Measurements from ENCODE around the gene MIOX.

The MIOX gene

DNA sequence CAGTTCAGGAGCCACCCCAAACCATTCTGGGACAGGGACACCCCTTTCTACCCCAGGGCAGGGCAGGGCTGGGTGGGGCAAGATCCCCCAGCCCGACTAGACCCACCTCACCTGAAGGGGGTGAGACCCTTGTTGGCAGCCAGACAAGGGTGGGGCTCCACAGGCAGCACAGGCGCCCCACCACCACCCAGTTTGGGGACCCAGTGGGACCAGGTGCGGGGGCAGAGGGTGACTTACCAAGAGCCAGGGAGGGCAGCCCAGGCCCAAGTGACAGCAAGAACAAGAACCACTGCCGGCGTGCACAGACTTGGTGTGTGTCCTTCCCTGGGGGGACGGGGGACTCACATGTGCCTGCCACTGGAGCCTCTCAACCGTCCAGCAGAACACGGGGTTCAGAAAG is 3.1 kb upstream of the MIOX start:
- H3K27me3 Mint-ChIP-seq (ENCODE audit: low read depth, poor library complexity) = peaks cover 35% of the 10 kb centered on the region
- no peak for TF ChIP-seq CTCF (IDR thresholded peaks at IDR 0.05)
- H3K9me3 Mint-ChIP-seq = peaks cover 8% of the 10 kb centered on the region
- no peak overlapping the region for H3K27ac Mint-ChIP-seq
- no peak overlapping the region for H3K4me3 Mint-ChIP-seq
- no peaks in the 10 kb centered on the region for H3K36me3 Mint-ChIP-seq (ENCODE audit: low read depth)
- peaks cover 34% of the 10 kb centered on the region for H3K4me1 Mint-ChIP-seq
- DNase-seq = no peak

DNA sequence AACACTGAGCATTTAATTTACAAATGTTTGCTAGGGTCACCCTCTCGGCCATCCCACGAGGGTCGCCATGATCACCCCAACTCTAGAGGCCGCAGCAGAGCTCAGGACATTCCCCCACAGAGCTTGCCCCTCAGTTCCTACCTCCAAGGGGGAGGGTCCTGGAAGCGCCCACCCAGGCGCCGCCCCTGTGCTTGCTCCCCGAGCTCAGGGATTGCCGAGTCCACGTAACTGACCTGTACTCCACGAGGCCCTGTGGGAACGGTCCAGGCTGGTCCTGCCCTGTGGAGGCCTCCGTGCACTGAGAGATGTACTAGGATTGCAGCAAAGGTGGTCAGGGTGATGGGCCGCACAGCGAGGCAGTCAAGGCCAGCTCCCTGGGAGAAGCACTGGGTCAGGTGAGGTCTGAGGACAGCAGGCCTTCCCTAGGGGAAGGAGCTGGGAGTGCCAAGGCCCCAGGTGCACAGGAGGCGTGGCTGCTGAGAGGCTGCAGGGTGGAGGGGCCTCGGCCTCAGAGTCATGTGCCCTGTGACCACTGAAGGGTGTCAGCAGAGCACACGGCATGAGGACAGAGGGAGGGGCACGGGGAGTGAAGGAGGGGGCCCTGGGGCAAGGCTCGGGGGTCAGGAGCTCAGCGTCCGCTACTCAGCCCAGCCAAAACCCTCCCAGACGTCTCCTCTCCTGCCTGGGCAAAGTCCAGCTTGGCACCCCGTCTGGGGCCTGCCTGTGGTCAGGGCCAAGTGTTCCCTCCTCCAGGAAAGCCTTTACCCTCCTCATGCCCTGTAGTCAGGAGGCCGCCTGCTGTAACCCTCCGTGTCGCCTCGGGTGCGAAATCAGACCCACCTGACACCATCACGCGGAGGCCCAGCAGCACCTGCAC is 2.4 kb upstream of the MIOX start:
- Mint-ChIP-seq H3K27me3 (ENCODE audit: low read depth, poor library complexity) (peaks cover 28% of the 10 kb centered on the region), H3K27ac (no peak overlapping the region), H3K4me1 (peaks cover 34% of the 10 kb centered on the region), H3K4me3 (no peak overlapping the region), H3K36me3 (ENCODE audit: low read depth) (no peaks in the 10 kb centered on the region), H3K9me3 (peaks cover 8% of the 10 kb centered on the region)
- TF ChIP-seq CTCF (IDR thresholded peaks at IDR 0.05) = no peak
- DNase-seq = no peak

DNA sequence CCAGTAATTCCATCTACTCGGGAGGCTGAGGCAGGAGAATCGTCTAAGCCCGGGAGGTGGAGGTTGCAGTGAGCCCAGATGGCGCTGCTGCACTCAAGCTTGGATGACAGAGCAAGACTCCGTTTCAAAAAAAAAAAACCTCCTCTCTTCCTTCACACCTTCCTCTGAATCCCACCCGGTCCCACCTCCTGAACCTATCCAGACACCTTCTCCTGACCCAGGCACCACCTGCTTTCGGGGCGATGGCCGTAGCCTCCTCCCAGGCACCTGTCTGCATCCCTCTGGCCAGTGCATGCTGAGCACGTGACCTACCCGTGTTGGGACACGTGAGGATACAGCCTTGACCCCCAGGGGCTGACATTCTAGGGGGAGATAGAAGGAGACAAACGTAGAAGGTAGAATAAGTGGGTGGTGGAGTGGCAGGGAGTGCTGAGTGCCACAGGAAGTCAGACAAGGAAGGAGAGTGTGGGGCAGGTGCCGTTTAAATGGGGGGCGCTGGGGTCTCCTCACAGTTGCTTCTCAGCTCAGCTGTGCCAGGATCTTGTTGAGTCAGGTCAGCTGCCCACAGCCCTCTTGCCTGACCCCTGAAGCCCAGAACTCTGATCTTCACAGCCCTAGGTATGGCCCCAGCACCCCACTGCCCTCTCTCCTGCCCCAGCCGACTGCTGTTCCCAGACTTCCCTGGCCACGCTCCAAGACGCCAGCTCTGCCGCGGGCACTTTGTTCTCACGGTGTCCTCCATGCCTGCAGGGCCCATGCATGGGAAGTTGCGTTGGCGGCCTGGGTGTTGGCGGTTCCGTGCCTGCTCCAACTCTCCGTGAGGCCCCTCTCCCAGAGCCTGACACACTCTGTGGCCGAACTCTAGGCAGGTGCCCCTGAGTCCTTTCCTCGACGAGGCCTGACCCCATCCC is 1.2 kb upstream of the MIOX start:
- Mint-ChIP-seq H3K4me3 (no peak overlapping the region), H3K36me3 (ENCODE audit: low read depth) (no peaks in the 10 kb centered on the region), H3K4me1 (peaks cover 27% of the 10 kb centered on the region), H3K27me3 (ENCODE audit: low read depth, poor library complexity) (peaks cover 15% of the 10 kb centered on the region), H3K27ac (peak overlapping the region; percentile 90), H3K9me3 (no peaks in the 10 kb centered on the region)
- no peak for TF ChIP-seq CTCF (IDR thresholded peaks at IDR 0.05)
- no peak for DNase-seq

DNA sequence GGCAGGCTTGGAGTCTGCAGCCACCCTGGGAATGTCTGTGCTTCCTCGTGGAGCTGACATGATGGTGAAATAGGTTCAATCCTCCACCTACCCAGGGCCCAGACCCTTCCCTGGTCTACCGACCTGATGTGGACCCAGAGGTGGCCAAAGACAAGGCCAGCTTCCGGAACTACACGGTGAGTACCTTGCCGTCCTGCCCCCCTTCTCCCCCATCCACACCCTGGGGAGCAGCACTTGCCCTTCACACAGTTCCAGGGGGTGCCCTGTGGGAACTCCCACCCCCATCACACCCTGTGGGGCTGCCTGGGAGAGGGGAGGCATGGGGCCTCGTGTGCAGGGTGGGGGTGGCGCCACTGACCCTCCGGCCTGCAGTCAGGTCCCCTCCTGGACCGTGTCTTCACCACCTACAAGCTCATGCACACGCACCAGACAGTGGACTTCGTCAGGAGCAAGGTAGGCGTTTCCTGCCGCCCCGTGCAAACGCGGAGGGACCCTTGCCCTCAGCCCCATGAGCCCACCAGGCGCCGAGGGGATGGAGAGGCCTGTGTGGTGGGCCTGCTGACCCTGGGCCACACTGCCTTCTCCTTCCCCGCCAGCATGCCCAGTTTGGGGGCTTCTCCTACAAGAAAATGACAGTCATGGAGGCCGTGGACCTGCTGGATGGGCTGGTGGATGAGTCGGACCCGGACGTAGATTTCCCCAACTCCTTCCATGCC is 789 bp downstream of the MIOX start:
- Mint-ChIP-seq H3K27ac (no peak overlapping the region), H3K27me3 (ENCODE audit: low read depth, poor library complexity) (peaks cover 10% of the 10 kb centered on the region), H3K4me1 (peaks cover 35% of the 10 kb centered on the region), H3K4me3 (no peak overlapping the region), H3K36me3 (ENCODE audit: low read depth) (no peaks in the 10 kb centered on the region), H3K9me3 (no peaks in the 10 kb centered on the region)
- DNase-seq = no peak
- TF ChIP-seq CTCF (IDR thresholded peaks at IDR 0.05) = no peak

GRCh38 chr22:50488006-50488677 is 1.5 kb downstream of the MIOX start:
- Mint-ChIP-seq H3K27ac (no peak overlapping the region), H3K36me3 (ENCODE audit: low read depth) (no peaks in the 10 kb centered on the region), H3K27me3 (ENCODE audit: low read depth, poor library complexity) (peaks cover 10% of the 10 kb centered on the region), H3K4me3 (no peak overlapping the region), H3K9me3 (no peaks in the 10 kb centered on the region), H3K4me1 (peaks cover 35% of the 10 kb centered on the region)
- no peak for TF ChIP-seq CTCF (IDR thresholded peaks at IDR 0.05)
- DNase-seq = no peak
